Panc1 (cell line): ENCODE results near the gene STYXL1. TPM values are rescaled to one million over a fixed set of nuclear protein-coding genes. Genes with fewer than 3 reads are reported as not detected.

ENCODE experiments used
- ATAC-seq: fragments of 200-7000 bp; cut with Tn5 transposase; 2 replicates; pipeline ENCODE4 v1.9.1; 2020; ENCODE audit warnings: mild to moderate bottlenecking, moderate library complexity
- BruUV-seq: library from RNA; stranded (reverse); fragments of 400-500 nt; replicated peaks from 2 replicates; lab custom pipeline; 2021; lab: Mats Ljungman, UMichigan
- CTCF ChIA-PET: fragments of 300-600 bp; sonication (Branson Sonifier 250); formaldehyde crosslinking; loops from one replicate; lab custom pipeline; 2022; ENCODE audit warnings: antibody characterized with exemption; lab: Charles Lee
- POLR2A ChIA-PET: fragments of 300-600 bp; sonication (Branson Sonifier 250); formaldehyde crosslinking; loops from one replicate; lab custom pipeline; 2022; ENCODE audit warnings: antibody characterized with exemption; lab: Charles Lee
- DNase-seq: peaks from one replicate; pipeline ENCODE4 v3.0.0-alpha.2; 2010; ENCODE audit warnings: low read depth, low spot score
- H3K27ac ChIP-seq: 2 replicates; pipeline ENCODE4 v1.5.1; 2011; ENCODE audit warnings: mild to moderate bottlenecking, low read length, inconsistent platforms
- H3K27me3 ChIP-seq: fragments of 200-500 bp; sonication (Bioruptor generic); 2 replicates; pipeline ENCODE4 v1.6.0; 2014; ENCODE audit warnings: low read length, inconsistent platforms; ENCODE audit not compliant: control insufficient read depth, insufficient read depth
- H3K36me3 ChIP-seq: fragments of 200-500 bp; sonication (Bioruptor generic); 2 replicates; pipeline ENCODE4 v1.5.1; 2014; ENCODE audit warnings: inconsistent platforms, mild to moderate bottlenecking, low read length, moderate library complexity; ENCODE audit not compliant: control insufficient read depth, insufficient read depth
- H3K4me1 ChIP-seq: 2 replicates; pipeline ENCODE4 v1.5.1; 2011; ENCODE audit warnings: inconsistent platforms, mild to moderate bottlenecking, low read length, moderate library complexity; ENCODE audit not compliant: control insufficient read depth, insufficient read depth
- H3K4me3 ChIP-seq, 2 experiments: 2 replicates each; pipeline ENCODE4 v1.5.1; 2011 to 2012; ENCODE audit warnings: low read depth in 2 of 2, low read length in 2 of 2, mild to moderate bottlenecking in 2 of 2, inconsistent platforms in 1 of 2, moderate library complexity in 1 of 2
- H3K9me3 ChIP-seq: fragments of 200-500 bp; sonication (Bioruptor generic); 2 replicates; pipeline ENCODE4 v1.5.1; 2014; ENCODE audit warnings: low read depth, mild to moderate bottlenecking, inconsistent platforms, low read length, moderate library complexity; ENCODE audit not compliant: control insufficient read depth, insufficient read depth
- POLR2AphosphoS5 ChIP-seq: IDR thresholded peaks from 2 replicates; pipeline ENCODE4 v1.6.1; 2012; ENCODE audit warnings: mild to moderate bottlenecking, low read depth, low read length, moderate library complexity
- REST ChIP-seq, 2 experiments: IDR thresholded peaks; 2 replicates each; pipeline ENCODE4 v1.6.1; 2011 to 2012; ENCODE audit warnings: low read depth in 2 of 2, control low read depth in 1 of 2, low read length in 1 of 2, mild to moderate bottlenecking in 1 of 2, moderate library complexity in 1 of 2; ENCODE audit not compliant: insufficient read depth in 1 of 2
- SIN3A ChIP-seq: IDR thresholded peaks from 2 replicates; pipeline ENCODE4 v1.6.1; 2012; ENCODE audit warnings: low read depth, mild to moderate bottlenecking, low read length, moderate library complexity, borderline replicate concordance; ENCODE audit not compliant: insufficient read depth
- TCF7L2 ChIP-seq: IDR thresholded peaks from 2 replicates; pipeline ENCODE4 v1.6.1; 2011; ENCODE audit warnings: mild to moderate bottlenecking, low read depth, low read length, inconsistent platforms
- in situ Hi-C: cut with HindIII; loops from 2 replicates; pipeline ENCODE4 v1.10.0; 2016; ENCODE audit warnings: low sequenced_read_pairs, low pct_unique_long_range_greater_than_20kb
- intact Hi-C: fragments of 100-400 bp; cut with micrococcal nuclease; formaldehyde crosslinking; loops from one replicate; pipeline ENCODE4 v1.10.0; 2022; ENCODE audit not compliant: unreplicated experiment
- total RNA-seq: library from RNA; stranded (reverse); gene quantifications from one replicate; pipeline ENCODE4 v1.2.1, GENCODE V29; 2021; ENCODE audit not compliant: unreplicated experiment
- TF ChIP-seq, protein P1 (sequence below): fragments of 450-650 bp; IDR thresholded peaks from 2 replicates; pipeline ENCODE4 v1.5.1; 2017; ENCODE audit warnings: mild to moderate bottlenecking

Gene STYXL1
- total RNA-seq, 1 experiment from 2014 or later, result 57.6 TPM

GRCh38 chr7:75948179-75948578 is 99.6 kb downstream of the STYXL1 start:
- no peak for TF ChIP-seq SIN3A
- no peak for TF ChIP-seq REST (IDR thresholded peaks at IDR 0.05; ENCODE audit: insufficient read depth in 1 of 2, low read depth in 2 of 2, low read length in 1 of 2)
- TF ChIP-seq POLR2AphosphoS5, result no peak
- TF ChIP-seq, protein P1, sequence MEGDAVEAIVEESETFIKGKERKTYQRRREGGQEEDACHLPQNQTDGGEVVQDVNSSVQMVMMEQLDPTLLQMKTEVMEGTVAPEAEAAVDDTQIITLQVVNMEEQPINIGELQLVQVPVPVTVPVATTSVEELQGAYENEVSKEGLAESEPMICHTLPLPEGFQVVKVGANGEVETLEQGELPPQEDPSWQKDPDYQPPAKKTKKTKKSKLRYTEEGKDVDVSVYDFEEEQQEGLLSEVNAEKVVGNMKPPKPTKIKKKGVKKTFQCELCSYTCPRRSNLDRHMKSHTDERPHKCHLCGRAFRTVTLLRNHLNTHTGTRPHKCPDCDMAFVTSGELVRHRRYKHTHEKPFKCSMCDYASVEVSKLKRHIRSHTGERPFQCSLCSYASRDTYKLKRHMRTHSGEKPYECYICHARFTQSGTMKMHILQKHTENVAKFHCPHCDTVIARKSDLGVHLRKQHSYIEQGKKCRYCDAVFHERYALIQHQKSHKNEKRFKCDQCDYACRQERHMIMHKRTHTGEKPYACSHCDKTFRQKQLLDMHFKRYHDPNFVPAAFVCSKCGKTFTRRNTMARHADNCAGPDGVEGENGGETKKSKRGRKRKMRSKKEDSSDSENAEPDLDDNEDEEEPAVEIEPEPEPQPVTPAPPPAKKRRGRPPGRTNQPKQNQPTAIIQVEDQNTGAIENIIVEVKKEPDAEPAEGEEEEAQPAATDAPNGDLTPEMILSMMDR, result no peak
- no peak for TF ChIP-seq TCF7L2
- no peaks in the 10 kb centered on the region for H3K9me3 ChIP-seq
- no peaks in the 10 kb centered on the region for H3K4me1 ChIP-seq
- in situ Hi-C loops (no loop called here), intact Hi-C loops (no loop called here)
- H3K27ac ChIP-seq, result no peak overlapping the region
- no peak for ATAC-seq
- CTCF ChIA-PET, result interaction anchor here (0.6 kb wide), 1 partner anchor 37 kb away, joined by 3 read pairs; no protein-coding TSS in a partner anchor
- no TSS peak for BruUV-seq
- H3K27me3 ChIP-seq, result no peaks in the 10 kb centered on the region
- no peaks in the 10 kb centered on the region for H3K36me3 ChIP-seq
- POLR2A ChIA-PET, result no interaction called here
- no peak for DNase-seq
- no peak overlapping the region for H3K4me3 ChIP-seq

Other genes starting within 250 kb of the STYXL1 start
- gene CCL24, start 234.2 kb downstream of the STYXL1 start, total RNA-seq, result not detected
- gene RHBDD2, start 169.0 kb downstream of the STYXL1 start, total RNA-seq, result 79.3 TPM
- 168 TPM for gene POR, start 132.8 kb downstream of the STYXL1 start, total RNA-seq
- 71.0 TPM for gene TMEM120A, start 53.4 kb downstream of the STYXL1 start, total RNA-seq
- gene MDH2, start 106 bp upstream of the STYXL1 start, total RNA-seq, result 365 TPM
- gene SRRM3, start 153.9 kb upstream of the STYXL1 start, total RNA-seq, result 8.5 TPM